Measurements from ENCODE around the gene KCNA10. TPM values are rescaled to one million over a fixed set of nuclear protein-coding genes. Genes with fewer than 3 reads are reported as not detected.

Gene KCNA10
- total RNA-seq, 1 donor from 2014 or later = not detected

- Mint-ChIP-seq H3K27me3 (peaks cover 39% of the 10 kb centered on the region), H3K9me3 (ENCODE audit: low read depth) (no peaks in the 10 kb centered on the region), H3K27ac (peak overlapping the region; percentile 43), H3K4me3 (ENCODE audit: low read depth) (no peak overlapping the region), H3K36me3 (ENCODE audit: insufficient read depth) (no peaks in the 10 kb centered on the region), H3K4me1 (ENCODE audit: low read depth) (peaks cover 27% of the 10 kb centered on the region)
- DNase-seq (ENCODE audit: low spot score, unreplicated experiment) = no peak
- TF ChIP-seq, protein P1, sequence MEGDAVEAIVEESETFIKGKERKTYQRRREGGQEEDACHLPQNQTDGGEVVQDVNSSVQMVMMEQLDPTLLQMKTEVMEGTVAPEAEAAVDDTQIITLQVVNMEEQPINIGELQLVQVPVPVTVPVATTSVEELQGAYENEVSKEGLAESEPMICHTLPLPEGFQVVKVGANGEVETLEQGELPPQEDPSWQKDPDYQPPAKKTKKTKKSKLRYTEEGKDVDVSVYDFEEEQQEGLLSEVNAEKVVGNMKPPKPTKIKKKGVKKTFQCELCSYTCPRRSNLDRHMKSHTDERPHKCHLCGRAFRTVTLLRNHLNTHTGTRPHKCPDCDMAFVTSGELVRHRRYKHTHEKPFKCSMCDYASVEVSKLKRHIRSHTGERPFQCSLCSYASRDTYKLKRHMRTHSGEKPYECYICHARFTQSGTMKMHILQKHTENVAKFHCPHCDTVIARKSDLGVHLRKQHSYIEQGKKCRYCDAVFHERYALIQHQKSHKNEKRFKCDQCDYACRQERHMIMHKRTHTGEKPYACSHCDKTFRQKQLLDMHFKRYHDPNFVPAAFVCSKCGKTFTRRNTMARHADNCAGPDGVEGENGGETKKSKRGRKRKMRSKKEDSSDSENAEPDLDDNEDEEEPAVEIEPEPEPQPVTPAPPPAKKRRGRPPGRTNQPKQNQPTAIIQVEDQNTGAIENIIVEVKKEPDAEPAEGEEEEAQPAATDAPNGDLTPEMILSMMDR (IDR thresholded peaks at IDR 0.05; ENCODE audit: unreplicated experiment) = no peak
Observed at GRCh38 chr1:110480356-110481096, 38.4 kb downstream of the KCNA10 start.

DNA sequence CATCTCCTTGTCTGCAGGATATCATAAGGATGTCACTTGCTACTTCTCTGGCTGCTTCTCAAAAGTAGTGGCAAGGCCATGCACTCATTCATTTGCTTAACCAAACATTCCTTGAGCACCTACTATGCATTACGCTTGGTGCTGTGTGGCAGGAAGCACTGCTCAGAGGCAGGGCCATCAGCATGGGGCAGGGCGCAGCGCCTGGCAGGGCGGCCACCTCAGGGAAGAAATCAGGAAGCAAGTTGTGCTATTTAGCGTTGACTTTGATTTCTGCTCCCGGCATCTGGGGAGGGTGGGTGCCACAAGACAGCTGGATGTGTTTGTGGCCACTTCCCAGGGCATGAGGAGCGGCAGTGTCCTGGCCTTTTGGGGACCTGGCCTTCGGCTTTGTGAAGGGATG lies 40.1 kb downstream of the KCNA10 start:
- Mint-ChIP-seq H3K4me3 (ENCODE audit: low read depth) (no peak overlapping the region), H3K27ac (no peak overlapping the region), H3K4me1 (ENCODE audit: low read depth) (peaks cover 27% of the 10 kb centered on the region), H3K27me3 (peaks cover 25% of the 10 kb centered on the region), H3K9me3 (ENCODE audit: low read depth) (no peaks in the 10 kb centered on the region), H3K36me3 (ENCODE audit: insufficient read depth) (no peaks in the 10 kb centered on the region)
- DNase-seq (ENCODE audit: low spot score, unreplicated experiment) = no peak
- TF ChIP-seq, protein P1 (IDR thresholded peaks at IDR 0.05; ENCODE audit: unreplicated experiment) = no peak

- TF ChIP-seq, protein P1 (IDR thresholded peaks at IDR 0.05; ENCODE audit: unreplicated experiment) = no peak
- Mint-ChIP-seq H3K36me3 (ENCODE audit: insufficient read depth) (no peaks in the 10 kb centered on the region), H3K4me3 (ENCODE audit: low read depth) (no peak overlapping the region), H3K27me3 (peaks cover 21% of the 10 kb centered on the region), H3K4me1 (ENCODE audit: low read depth) (peaks cover 25% of the 10 kb centered on the region), H3K9me3 (ENCODE audit: low read depth) (no peaks in the 10 kb centered on the region), H3K27ac (peak overlapping the region; percentile 83)
- no peak for DNase-seq (ENCODE audit: low spot score, unreplicated experiment)
Observed at GRCh38 chr1:110477967-110478640, 40.9 kb downstream of the KCNA10 start.

GRCh38 chr1:110477445-110477957 lies 41.5 kb downstream of the KCNA10 start:
- H3K4me3 Mint-ChIP-seq (ENCODE audit: low read depth) = no peak overlapping the region
- peak overlapping the region; percentile 83 for H3K27ac Mint-ChIP-seq
- H3K9me3 Mint-ChIP-seq (ENCODE audit: low read depth) = no peaks in the 10 kb centered on the region
- no peaks in the 10 kb centered on the region for H3K36me3 Mint-ChIP-seq (ENCODE audit: insufficient read depth)
- TF ChIP-seq, protein P1 (IDR thresholded peaks at IDR 0.05; ENCODE audit: unreplicated experiment) = peak; percentile 41
- H3K4me1 Mint-ChIP-seq (ENCODE audit: low read depth) = peaks cover 25% of the 10 kb centered on the region
- peaks cover 19% of the 10 kb centered on the region for H3K27me3 Mint-ChIP-seq
- no peak for DNase-seq (ENCODE audit: low spot score, unreplicated experiment)

GRCh38 chr1:110477041-110477440 lies 41.9 kb downstream of the KCNA10 start:
- no peaks in the 10 kb centered on the region for H3K36me3 Mint-ChIP-seq (ENCODE audit: insufficient read depth)
- no peaks in the 10 kb centered on the region for H3K9me3 Mint-ChIP-seq (ENCODE audit: low read depth)
- TF ChIP-seq, protein P1 (IDR thresholded peaks at IDR 0.05; ENCODE audit: unreplicated experiment) = no peak
- no peak overlapping the region for H3K4me3 Mint-ChIP-seq (ENCODE audit: low read depth)
- no peak for DNase-seq (ENCODE audit: low spot score, unreplicated experiment)
- peak overlapping the region; percentile 83 for H3K27ac Mint-ChIP-seq
- peaks cover 15% of the 10 kb centered on the region for H3K27me3 Mint-ChIP-seq
- peaks cover 25% of the 10 kb centered on the region for H3K4me1 Mint-ChIP-seq (ENCODE audit: low read depth)
